ENCODE results near the gene AP1S3. TPM values are rescaled to one million over a fixed set of nuclear protein-coding genes. Genes with fewer than 3 reads are reported as not detected.

Gene AP1S3
- total RNA-seq, 1 experiment from 2014 or later, result 185 TPM

GRCh38 chr2:223797037-223797436 is 40.3 kb downstream of the AP1S3 start:
- no peaks in the 10 kb centered on the region for H3K9me2 ChIP-seq (ENCODE audit: insufficient read depth)
- peak; percentile 77 for ATAC-seq
- BruUV-seq (replicated peaks), result no TSS peak
- peak; percentile 72 for DNase-seq (ENCODE audit: low read depth, low spot score)
- H3K4me2 ChIP-seq (ENCODE audit: low read length), result peak overlapping the region; percentile 62
- peaks cover 0 to 14% of the 10 kb centered on the region in 2 experiments; a peak in 2 of 4 replicates for H3K36me3 ChIP-seq (ENCODE audit: control insufficient read depth in 1 of 2, insufficient read depth in 2 of 2, low read length in 2 of 2)
- no peak overlapping the region for H3K4me3 ChIP-seq (replicated peaks in 1 of 2; ENCODE audit: low read depth in 1 of 2, low read length in 2 of 2)
- peaks cover 100% of the 10 kb centered on the region for H3K79me2 ChIP-seq (ENCODE audit: insufficient read depth, low read length)
- ChIA-PET POLR2A (interaction anchor here (1.4 to 2.0 kb wide), 4 partner anchors 32 to 99 kb away, joined by 5 to 13 read pairs (median 6); no protein-coding TSS in a partner anchor), RAD21 (ENCODE audit: low non-redundant PET in 1 of 2, low total read pairs in 2 of 2, uncharacterized antibody in 2 of 2, unreplicated experiment in 2 of 2) (interaction anchor here (0.5 to 1.7 kb wide), 7 partner anchors 17 to 72 kb away, joined by 3 to 5 read pairs (median 3); no protein-coding TSS in a partner anchor), CTCF (interaction anchor here (0.5 to 3.1 kb wide), 12 partner anchors 8 to 825 kb away, joined by 3 to 27 read pairs (median 8); no protein-coding TSS in a partner anchor)
- peak overlapping the region; percentile 38 for H3K9ac ChIP-seq (ENCODE audit: low read length)
- no peaks in the 10 kb centered on the region for H4K20me1 ChIP-seq (ENCODE audit: insufficient read depth)
- no peak overlapping the region for H2AFZ ChIP-seq (ENCODE audit: low read depth, low read length, poor library complexity, severe bottlenecking)
- H3K4me1 ChIP-seq (ENCODE audit: control insufficient read depth in 1 of 2, insufficient read depth in 2 of 2, low read length in 2 of 2), result peaks cover 79 to 80% of the 10 kb centered on the region in 2 experiments
- H3K27ac ChIP-seq (ENCODE audit: low read depth, low read length), result peak overlapping the region; percentile 79
- intact Hi-C loops (cut with micrococcal nuclease), result loop anchor here (1.0 to 5.0 kb wide), 5 partner anchors 70 to 825 kb away; no protein-coding TSS in a partner anchor
- H3K27me3 ChIP-seq (ENCODE audit: insufficient read depth, low read length), result no peaks in the 10 kb centered on the region
- TF ChIP-seq ZFX (IDR thresholded peaks at IDR 0.05) (no peak), POLR2A (IDR thresholded peaks at IDR 0.05; ENCODE audit: borderline replicate concordance, extremely low read depth, insufficient read depth, insufficient read length) (no peak), EZH2phosphoT487 (IDR thresholded peaks at IDR 0.05; ENCODE audit: borderline replicate concordance) (no peak), CTCF (IDR thresholded peaks at IDR 0.05 in 2 of 3, conservative IDR thresholded peaks at IDR 0.05 in 1 of 3; ENCODE audit: borderline replicate concordance in 1 of 3, insufficient read depth in 1 of 3, low read depth in 2 of 3, low read length in 2 of 3) (no peak), TCF7L2 (IDR thresholded peaks at IDR 0.05; ENCODE audit: borderline replicate concordance, extremely low read depth, insufficient read depth, insufficient read length) (no peak), ELF1 (IDR thresholded peaks at IDR 0.05; ENCODE audit: borderline replicate concordance, low read depth) (no peak), ZNF274 (IDR thresholded peaks at IDR 0.05; ENCODE audit: low read depth, low read length) (no peak), POLR2AphosphoS5 (IDR thresholded peaks at IDR 0.05; ENCODE audit: low read depth, low read length) (0 out of 2 replicates have a peak, but pooled peaks have one; percentile 28), SRF (IDR thresholded peaks at IDR 0.05; ENCODE audit: low read depth) (no peak), JUND (IDR thresholded peaks at IDR 0.05) (peak; percentile 67), FOSL1 (IDR thresholded peaks at IDR 0.05; ENCODE audit: low read depth) (peak; percentile 59), SP1 (IDR thresholded peaks at IDR 0.05; ENCODE audit: low read depth) (peak; percentile 58), RAD21 (IDR thresholded peaks at IDR 0.05; ENCODE audit: low read depth) (0 out of 2 replicates have a peak, but pooled peaks have one; percentile 26), CBX3 (IDR thresholded peaks at IDR 0.05; ENCODE audit: low read depth) (peak; percentile 63; the same call in 1 of the 2 replicates), SIN3A (IDR thresholded peaks at IDR 0.05; ENCODE audit: low read depth) (no peak), MAX (IDR thresholded peaks at IDR 0.05) (peak; percentile 75)
- peaks cover 0 to under 1% of the 10 kb centered on the region in 2 experiments; a peak in 1 of 4 replicates for H3K9me3 ChIP-seq (ENCODE audit: control insufficient read depth in 1 of 2, insufficient read depth in 1 of 2, low read depth in 1 of 2, low read length in 2 of 2)
